ENCODE results near the gene GPAT2. TPM values are rescaled to one million over a fixed set of nuclear protein-coding genes. Genes with fewer than 3 reads are reported as not detected.
"Not testable (repeated sequence)": the region's sequence is repeated elsewhere in the genome, so short reads cannot be mapped to it uniquely, and the experiment has no call there.

Gene GPAT2
- total RNA-seq, 2 donors from 2014 or later = 2.7 to 28.2 TPM

DNA sequence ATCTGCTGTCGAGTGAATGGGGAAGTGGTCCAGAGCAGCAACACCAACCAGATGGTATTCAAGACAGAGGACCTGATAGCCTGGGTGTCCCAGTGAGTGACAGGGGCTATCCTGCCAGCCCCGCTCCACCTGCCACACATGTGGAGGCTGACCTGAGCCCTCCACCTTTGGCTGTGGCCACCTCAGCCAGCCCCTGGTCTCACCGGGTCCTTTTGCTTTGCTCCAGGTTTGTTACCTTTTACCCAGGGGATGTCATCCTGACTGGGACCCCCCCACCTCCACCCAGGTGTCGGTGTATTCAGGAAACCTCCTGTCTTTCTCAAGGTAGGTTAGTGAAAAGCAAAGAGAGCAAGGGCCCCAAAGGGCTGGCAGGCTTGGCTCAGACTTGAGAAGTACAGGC is 13.6 kb downstream of the GPAT2 start:
- H3K36me3 Mint-ChIP-seq (ENCODE audit: low read depth); H3K27ac Mint-ChIP-seq; H3K4me1 Mint-ChIP-seq; ATAC-seq (replicated peaks); H3K27me3 Mint-ChIP-seq; H3K4me3 Mint-ChIP-seq; H3K9me3 Mint-ChIP-seq: not testable (repeated sequence)

DNA sequence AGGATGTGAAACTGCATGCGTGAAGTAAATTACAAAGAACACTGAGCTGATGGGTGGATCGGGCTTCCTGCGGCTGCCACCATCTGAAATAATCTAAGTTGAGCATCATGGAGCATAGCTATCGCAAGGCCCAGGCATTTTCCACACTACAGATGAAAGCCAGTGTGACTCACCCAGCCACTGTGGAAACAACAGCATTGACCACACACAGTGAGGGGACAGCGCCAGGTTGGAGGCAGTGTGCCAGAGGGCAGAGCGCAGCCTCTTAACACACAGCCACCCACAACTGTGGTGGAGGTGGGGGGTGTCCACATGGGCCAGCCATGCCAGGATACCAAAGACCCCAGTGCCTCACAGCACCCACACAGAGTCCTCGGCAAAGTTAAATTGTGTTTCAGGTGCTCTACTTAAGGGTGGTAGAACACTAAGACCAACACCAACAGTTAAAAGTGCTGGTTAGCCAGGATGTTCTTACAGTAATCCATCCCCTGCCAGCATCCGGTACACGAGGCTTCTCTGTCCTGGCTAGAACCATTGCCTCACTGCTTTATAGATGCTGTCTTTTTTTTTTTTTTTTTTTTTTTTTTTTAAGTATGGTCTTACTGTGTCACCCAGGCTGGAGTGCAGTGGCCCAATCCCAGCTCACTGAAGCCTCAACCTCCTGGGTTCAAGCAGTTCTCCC is 14.7 kb downstream of the GPAT2 start:
- H3K27me3 Mint-ChIP-seq; H3K4me1 Mint-ChIP-seq; H3K9me3 Mint-ChIP-seq; H3K27ac Mint-ChIP-seq; H3K4me3 Mint-ChIP-seq; H3K36me3 Mint-ChIP-seq (ENCODE audit: low read depth): not testable (repeated sequence)
- ATAC-seq (replicated peaks) = peak; percentile 59

DNA sequence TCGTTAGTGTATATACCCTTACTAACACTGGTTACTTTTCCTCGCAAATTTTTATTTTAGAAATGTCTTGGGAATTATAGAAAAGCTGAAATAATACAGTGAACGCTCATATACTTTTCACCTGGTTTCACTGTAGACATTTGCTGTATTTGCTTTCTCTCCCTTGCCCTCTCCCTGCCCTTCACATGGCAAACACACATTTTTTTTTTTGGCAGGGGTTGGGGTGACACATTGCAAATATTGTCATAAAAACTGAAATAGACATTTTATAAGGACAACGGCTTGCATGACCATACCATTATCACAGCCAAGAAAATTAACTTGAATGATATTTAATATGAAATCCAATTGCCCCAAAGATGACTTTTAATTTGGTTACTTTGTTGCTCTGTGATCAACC is 18.4 kb downstream of the GPAT2 start:
- H3K27me3 Mint-ChIP-seq; H3K36me3 Mint-ChIP-seq (ENCODE audit: low read depth); ATAC-seq (replicated peaks); H3K9me3 Mint-ChIP-seq; H3K27ac Mint-ChIP-seq; H3K4me3 Mint-ChIP-seq; H3K4me1 Mint-ChIP-seq: not testable (repeated sequence)

DNA sequence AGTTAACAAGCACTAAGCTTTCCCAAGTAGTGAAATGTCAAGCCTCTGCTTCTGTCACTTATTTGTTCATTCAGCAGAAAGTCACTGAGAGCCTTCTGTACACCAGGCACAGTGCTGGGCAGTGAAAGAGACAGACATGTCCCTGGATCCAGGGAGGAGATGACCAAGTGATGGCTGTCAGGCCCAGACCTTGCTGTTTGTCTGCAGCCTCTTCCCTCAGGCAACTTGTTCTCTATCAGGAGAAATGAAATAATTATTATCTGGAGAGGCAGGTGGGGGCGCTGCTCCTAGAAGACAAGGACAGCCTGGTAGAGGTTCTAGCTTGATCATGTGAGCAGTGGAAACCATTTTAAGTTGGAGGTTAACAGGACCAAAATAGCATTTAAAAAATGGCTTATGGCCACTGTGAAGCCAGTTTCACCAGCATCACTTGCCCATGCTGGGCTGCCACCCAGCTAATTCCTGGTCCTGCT is 21.9 kb downstream of the GPAT2 start:
- H3K9me3 Mint-ChIP-seq; H3K4me1 Mint-ChIP-seq; H3K36me3 Mint-ChIP-seq (ENCODE audit: low read depth); H3K27me3 Mint-ChIP-seq; H3K4me3 Mint-ChIP-seq; H3K27ac Mint-ChIP-seq; ATAC-seq (replicated peaks): not testable (repeated sequence)

DNA sequence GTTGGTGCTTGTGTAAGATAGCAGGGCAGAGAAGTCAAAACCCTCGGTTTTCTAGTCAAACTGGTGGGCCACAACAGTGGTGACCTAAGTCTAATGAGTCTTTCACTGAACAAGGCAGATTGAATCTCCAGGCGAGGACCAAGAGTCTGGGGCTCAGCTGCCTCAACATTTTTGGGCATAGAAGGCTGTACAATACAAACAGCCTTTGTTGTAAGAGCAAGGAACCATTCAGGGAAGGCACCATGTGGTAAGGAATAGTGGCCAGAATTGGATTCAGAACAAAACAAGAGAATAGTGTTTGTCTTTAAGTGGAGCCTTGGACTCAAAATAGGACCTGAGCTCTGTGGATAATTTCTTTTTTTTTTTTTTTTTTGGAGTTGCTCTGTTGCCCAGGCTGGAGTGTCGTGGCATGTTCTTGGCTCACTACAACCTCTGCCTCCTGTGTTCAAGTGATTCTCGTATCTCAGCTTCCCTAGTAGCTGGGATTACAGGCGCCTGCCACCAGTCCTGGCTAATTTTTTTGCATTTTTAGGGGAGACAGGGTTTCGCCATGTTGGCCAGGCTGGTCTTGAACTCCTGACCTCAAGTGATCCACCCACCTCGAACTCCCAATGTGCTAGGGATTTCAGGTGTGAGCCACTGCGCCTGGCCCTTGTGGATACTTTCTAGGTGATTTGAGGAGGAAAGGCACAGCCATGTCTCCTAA is 22.5 kb downstream of the GPAT2 start:
- not testable (repeated sequence) for H3K4me3 Mint-ChIP-seq; H3K4me1 Mint-ChIP-seq; H3K9me3 Mint-ChIP-seq; H3K36me3 Mint-ChIP-seq (ENCODE audit: low read depth); H3K27me3 Mint-ChIP-seq; ATAC-seq (replicated peaks); H3K27ac Mint-ChIP-seq

DNA sequence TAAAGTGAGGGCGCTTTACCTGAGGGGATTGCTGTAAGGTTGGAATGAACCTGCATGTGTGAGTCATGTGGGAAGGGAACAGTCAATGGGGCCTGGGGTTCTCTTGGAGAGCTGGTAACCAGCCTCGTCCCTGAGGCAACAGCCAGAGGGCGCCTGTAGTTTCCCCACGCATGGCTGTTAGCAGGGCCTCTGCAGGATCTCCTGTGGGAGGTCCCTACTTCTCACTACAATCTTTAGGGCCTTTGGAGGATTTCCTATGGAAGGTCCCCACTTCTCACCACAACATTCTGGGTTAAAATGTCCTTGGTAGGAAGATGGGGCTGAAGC is 23.6 kb downstream of the GPAT2 start:
- not testable (repeated sequence) for H3K27me3 Mint-ChIP-seq; H3K36me3 Mint-ChIP-seq (ENCODE audit: low read depth); H3K27ac Mint-ChIP-seq; H3K4me1 Mint-ChIP-seq; H3K9me3 Mint-ChIP-seq
- peak; percentile 35 for ATAC-seq (replicated peaks)
- peak overlapping the region; percentile 52 for H3K4me3 Mint-ChIP-seq

DNA sequence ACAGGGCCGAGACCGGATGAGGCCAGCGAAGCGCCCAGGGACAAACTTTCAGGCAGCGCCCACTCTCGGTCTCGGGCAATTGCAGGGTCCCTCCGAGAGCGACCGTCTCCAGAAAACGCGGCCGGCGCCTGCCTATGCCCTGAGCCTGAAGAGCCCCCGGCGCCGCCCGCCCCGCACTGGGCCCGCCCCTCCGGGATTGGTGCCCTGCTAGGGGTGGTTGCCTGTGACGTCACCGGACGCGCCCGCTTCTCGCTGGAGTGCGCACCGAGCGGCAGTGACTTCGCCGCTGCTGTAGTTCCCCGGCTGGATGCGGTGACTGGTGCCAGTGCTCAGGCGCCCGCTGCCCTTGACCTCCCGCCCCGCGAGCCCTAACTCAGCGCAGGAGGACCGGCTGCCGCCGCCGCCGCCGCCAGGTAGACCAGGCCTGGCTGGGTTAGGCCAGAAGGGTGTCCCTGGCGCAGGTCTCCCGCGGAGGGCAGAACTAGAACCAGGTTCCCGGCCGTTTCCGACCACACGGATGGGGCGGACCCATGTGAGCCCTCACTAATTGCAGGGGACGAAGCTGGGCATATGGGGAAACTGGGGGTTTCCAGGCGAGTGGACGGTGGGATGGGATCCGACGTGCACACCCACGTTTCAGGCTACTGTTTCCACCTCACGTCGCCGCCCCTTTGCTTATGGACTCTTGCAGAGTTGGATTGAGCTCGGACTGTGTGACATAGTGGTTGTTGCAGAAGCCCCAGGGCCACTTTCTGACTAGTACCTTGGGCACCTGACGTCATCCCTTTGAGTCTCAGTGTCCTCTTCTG is 24.2 kb downstream of the GPAT2 start:
- H3K9me3 Mint-ChIP-seq; H3K27me3 Mint-ChIP-seq; H3K4me1 Mint-ChIP-seq; H3K36me3 Mint-ChIP-seq (ENCODE audit: low read depth): not testable (repeated sequence)
- H3K27ac Mint-ChIP-seq = peak overlapping the region; percentile 68
- ATAC-seq (replicated peaks) = peak; percentile 99
- H3K4me3 Mint-ChIP-seq = peak overlapping the region; percentile 81

DNA sequence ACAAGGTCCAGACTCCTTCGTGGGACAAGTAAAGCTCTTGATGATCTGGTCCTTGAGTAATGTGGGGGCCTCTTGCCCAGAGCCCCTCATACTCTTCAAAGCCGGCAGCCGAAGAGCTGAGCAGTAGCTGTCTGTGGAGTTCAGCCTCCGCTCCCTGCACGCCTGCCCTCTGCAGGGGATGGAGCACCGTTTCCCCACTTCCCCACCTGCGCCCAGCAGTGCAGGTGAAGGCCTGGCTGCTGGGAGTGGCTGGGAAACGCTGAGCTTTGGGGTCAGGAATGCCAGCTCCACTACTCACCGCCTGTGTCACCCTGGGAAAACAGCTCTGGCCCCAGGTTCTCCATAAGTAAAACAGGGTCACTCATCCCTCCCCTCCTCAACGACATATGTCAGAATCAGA is 24.9 kb downstream of the GPAT2 start:
- not testable (repeated sequence) for H3K27me3 Mint-ChIP-seq; H3K4me1 Mint-ChIP-seq; H3K36me3 Mint-ChIP-seq (ENCODE audit: low read depth); H3K9me3 Mint-ChIP-seq; ATAC-seq (replicated peaks)
- Mint-ChIP-seq H3K4me3 (peak overlapping the region; percentile 81), H3K27ac (peak overlapping the region; percentile 68)

DNA sequence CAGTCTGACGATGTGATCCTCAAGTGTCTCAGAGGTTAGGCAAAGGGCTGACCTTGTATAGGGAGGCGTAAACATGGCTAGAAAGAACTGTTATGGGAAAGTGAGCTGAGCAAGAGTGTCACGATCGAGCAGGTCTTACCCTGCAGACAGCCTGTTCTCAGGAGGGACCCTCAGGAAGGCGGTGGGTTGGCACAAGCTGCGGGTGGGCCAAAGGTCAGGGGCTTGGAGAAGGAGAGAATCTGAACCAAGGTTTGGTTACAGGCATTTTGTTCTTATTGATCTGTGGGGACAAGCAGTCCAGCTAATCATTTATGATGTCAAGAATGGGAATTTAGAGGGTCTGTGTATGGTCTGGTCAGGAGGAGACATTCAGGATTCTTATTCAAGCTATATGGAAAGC is 26.7 kb downstream of the GPAT2 start:
- not testable (repeated sequence) for H3K4me3 Mint-ChIP-seq; H3K27ac Mint-ChIP-seq; H3K36me3 Mint-ChIP-seq (ENCODE audit: low read depth); H3K9me3 Mint-ChIP-seq; ATAC-seq (replicated peaks); H3K4me1 Mint-ChIP-seq
- H3K27me3 Mint-ChIP-seq = peaks cover 12% of the 10 kb centered on the region

DNA sequence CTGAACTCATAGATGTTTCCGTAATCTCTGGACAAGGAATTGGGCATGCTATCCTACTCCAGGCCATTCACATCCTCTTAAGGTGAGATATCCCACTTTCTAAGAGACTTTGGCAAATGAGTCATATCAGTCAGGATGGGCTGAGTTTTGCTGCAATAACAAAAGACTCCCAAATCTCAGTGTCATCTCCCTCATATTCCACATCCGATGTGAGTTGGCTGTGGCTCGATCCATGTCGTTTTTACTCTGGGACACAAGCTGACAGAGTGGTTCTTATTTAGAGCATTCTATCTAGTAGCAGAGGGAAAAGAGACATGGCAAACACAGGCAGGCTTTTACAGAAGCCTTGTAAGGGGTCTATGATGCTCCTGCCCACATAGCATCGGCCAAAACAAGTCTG is 28.5 kb downstream of the GPAT2 start:
- H3K36me3 Mint-ChIP-seq (ENCODE audit: low read depth); H3K27ac Mint-ChIP-seq; ATAC-seq (replicated peaks); H3K4me3 Mint-ChIP-seq; H3K4me1 Mint-ChIP-seq; H3K9me3 Mint-ChIP-seq: not testable (repeated sequence)
- peaks cover 20% of the 10 kb centered on the region for H3K27me3 Mint-ChIP-seq

DNA sequence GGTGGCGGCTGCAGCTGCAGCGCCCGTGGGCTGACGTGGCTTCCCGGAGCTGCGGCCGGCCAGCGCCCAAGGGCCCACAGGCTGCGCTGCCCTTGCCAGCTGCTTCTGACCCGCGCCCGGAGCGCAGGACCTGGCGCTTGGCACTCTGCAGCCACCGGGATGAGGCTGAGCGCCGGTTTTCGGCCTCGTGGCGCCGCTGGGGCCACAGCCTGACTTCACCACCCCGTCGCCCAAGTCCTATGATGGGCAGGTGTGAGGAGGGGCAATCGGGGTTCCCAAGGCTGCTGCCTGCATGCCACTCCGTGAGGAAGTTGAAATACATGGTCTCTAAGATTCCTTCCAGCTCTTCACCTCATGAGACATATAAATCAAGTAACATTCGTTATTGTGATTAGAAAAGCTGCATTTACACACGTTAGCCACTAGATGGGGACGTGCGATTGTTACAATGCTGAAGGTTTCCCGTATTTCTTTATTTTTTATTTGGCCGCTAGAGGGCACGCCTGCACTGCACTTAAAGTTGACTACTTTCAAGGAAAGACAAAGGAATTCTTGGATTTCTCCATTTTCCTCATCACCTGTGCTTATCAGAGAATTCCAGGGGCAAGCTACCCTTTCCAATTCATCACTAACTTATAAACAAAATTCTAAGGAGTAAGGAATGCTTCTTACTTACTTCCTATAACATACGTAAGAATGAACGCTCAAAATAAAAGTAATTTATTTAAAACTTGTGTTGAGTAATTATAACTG is 42.0 kb downstream of the GPAT2 start:
- H3K27ac Mint-ChIP-seq = peak overlapping the region; percentile 68
- peak; percentile 61 for ATAC-seq (replicated peaks)

DNA sequence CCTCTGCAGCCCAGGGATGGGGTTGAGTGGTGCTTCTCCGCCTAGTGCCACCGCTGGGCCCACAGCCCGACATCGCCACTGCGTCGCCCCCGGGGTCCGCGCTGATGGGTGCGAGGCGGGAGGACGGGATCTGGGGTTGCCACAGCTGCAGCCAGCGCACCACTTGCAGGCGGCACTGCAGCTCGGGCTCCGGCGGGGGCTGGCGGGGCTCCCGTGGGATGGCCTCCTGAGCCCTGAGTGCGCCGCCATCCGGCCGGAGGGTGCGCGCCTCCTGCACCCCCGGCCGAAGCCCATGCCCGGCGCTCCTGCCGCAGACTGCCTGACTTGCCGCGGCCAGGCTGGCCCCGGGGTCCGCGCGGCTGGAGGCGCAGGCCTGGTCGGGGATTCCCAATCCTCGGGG is 42.6 kb downstream of the GPAT2 start:
- H3K9me3 Mint-ChIP-seq; H3K36me3 Mint-ChIP-seq (ENCODE audit: low read depth); H3K4me1 Mint-ChIP-seq; H3K27ac Mint-ChIP-seq: not testable (repeated sequence)
- Mint-ChIP-seq H3K4me3 (peak overlapping the region; percentile 92), H3K27me3 (peaks cover 13% of the 10 kb centered on the region)
- ATAC-seq (replicated peaks) = peak; percentile 63

More for the DNA sequence above, 42.0 kb downstream of the GPAT2 start:
- H3K4me3 Mint-ChIP-seq = peak overlapping the region; percentile 92
- H3K27me3 Mint-ChIP-seq = peaks cover 13% of the 10 kb centered on the region
- not testable (repeated sequence) for H3K9me3 Mint-ChIP-seq; H3K4me1 Mint-ChIP-seq; H3K36me3 Mint-ChIP-seq (ENCODE audit: low read depth)

DNA sequence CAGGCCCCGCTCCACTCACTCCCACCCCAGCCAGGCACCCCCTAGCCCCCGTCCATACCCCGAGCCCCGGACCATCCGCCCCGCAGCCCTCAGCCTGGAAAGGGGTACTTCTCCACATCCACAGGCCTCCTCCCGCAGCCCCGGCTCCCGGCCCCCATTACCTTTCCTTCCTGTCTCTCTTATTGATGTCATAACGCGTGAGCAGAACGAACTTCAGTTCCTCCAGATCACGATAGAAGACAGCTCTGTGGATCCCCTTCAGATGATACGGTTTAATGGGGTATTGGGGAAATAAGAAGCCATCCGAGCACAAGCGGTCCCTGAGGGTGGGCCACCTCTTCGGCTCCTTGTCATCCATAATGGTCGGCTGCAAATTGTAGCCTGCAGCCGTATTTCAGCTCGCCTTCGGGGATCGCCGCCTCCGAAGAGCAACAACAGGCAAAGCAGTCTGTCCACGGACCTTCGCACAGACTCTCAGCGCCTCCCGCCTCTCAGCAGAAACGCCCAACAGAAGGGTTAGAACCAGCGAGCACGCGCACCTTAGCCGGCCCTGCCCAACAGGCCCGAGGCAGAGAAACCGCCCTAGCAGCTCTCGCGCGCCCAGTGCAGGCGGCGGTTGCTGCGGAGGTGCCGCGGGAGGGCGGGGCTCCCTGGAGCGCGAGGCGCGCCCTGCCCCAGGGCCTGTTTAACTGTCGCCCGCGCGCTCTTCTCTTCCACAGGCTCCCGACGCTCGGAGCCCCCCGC is 43.2 kb downstream of the GPAT2 start, which contains the start of gene ANKRD36C:
Gene ANKRD36C, minus strand, starts transcription at position 474 of the 744 bp plus-strand sequence. Its CDS starts 116 bp downstream, at position 358.
- peaks cover 12% of the 10 kb centered on the region for H3K27me3 Mint-ChIP-seq
- ATAC-seq (replicated peaks) = peak; percentile 96
- H3K36me3 Mint-ChIP-seq (ENCODE audit: low read depth); H3K9me3 Mint-ChIP-seq; H3K4me1 Mint-ChIP-seq: not testable (repeated sequence)
- H3K27ac Mint-ChIP-seq = peak within 1 kb of the TSS; percentile 95
- peak within 1 kb of the TSS; percentile 92 for H3K4me3 Mint-ChIP-seq

DNA sequence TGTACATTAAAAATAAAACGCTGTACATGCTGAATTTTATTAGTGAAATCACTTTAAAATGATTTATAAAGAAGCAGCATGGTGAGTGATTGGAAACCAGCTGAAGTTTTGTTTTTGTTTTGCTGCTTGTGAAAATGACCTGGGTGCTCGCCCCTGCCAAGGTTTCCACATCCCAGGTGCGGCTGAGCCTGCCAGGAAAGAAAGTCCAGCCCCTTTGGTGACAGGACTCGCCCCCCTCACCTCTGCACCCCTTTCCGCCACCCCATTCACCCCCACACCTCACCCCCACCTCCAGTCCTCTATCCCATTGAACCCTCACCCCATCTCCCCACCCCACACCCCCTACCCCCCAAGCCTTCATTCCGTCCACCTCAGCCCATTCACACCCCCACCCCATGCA is 43.8 kb downstream of the GPAT2 start:
- not testable (repeated sequence) for H3K4me1 Mint-ChIP-seq; H3K9me3 Mint-ChIP-seq; ATAC-seq (replicated peaks); H3K27me3 Mint-ChIP-seq; H3K36me3 Mint-ChIP-seq (ENCODE audit: low read depth)
- Mint-ChIP-seq H3K27ac (peak overlapping the region; percentile 95), H3K4me3 (peak overlapping the region; percentile 92)

All from activated T-helper 17 cell treated with anti-CD3 and anti-CD28 coated beads, Interleukin-2, amount 50 U/mL, for 72 hours (primary cell).